Activated CD4-positive, alpha-beta memory T cell treated with anti-CD3 and anti-CD28 coated beads for 36 hours (primary cell): Measurements from ENCODE around the gene CNIH3. TPM values are rescaled to one million over a fixed set of nuclear protein-coding genes. Genes with fewer than 3 reads are reported as not detected.
"Not testable (repeated sequence)": the region's sequence is repeated elsewhere in the genome, so short reads cannot be mapped to it uniquely, and the experiment has no call there.

Source experiments
- CTCF ChIA-PET: fragments of 350-600 bp; sonication (Branson Sonifier 250); formaldehyde crosslinking; loops from one replicate; lab custom pipeline; 2021; ENCODE audit warnings: antibody characterized with exemption, inconsistent platforms; lab: Charles Lee
- POLR2A ChIA-PET: fragments of 350-600 bp; sonication (Branson Sonifier 250); formaldehyde crosslinking; loops from one replicate; lab custom pipeline; 2021; ENCODE audit warnings: antibody characterized with exemption; lab: Charles Lee
- DNase-seq: peaks from one replicate; pipeline ENCODE4 v3.0.0-alpha.2; 2020
- H3K27ac Mint-ChIP-seq: one replicate; pipeline ENCODE4 v1.8.0; 2021; ENCODE audit warnings: mixed read lengths
- H3K27me3 Mint-ChIP-seq: one replicate; pipeline ENCODE4 v1.8.0; 2021; ENCODE audit warnings: mixed read lengths
- H3K36me3 Mint-ChIP-seq: one replicate; pipeline ENCODE4 v1.8.0; 2021; ENCODE audit warnings: mixed read lengths
- H3K4me1 Mint-ChIP-seq: one replicate; pipeline ENCODE4 v1.8.0; 2021; ENCODE audit warnings: low read depth, mixed read lengths
- H3K4me3 Mint-ChIP-seq: one replicate; pipeline ENCODE4 v1.8.0; 2021; ENCODE audit warnings: mild to moderate bottlenecking, mixed read lengths
- H3K9me3 Mint-ChIP-seq: one replicate; pipeline ENCODE4 v1.8.0; 2021; ENCODE audit warnings: mixed read lengths
- intact Hi-C: fragments of 100-400 bp; cut with micrococcal nuclease; formaldehyde crosslinking; loops from one replicate; pipeline ENCODE4 v1.15.1; 2023
- total RNA-seq, 2 experiments: library from RNA; stranded (reverse); gene quantifications; one replicate each; pipeline ENCODE4 v1.2.3, GENCODE V29; 2021

Gene CNIH3
- total RNA-seq, 2 experiments from 2014 or later, result 0.63 to 1.00 TPM

DNA sequence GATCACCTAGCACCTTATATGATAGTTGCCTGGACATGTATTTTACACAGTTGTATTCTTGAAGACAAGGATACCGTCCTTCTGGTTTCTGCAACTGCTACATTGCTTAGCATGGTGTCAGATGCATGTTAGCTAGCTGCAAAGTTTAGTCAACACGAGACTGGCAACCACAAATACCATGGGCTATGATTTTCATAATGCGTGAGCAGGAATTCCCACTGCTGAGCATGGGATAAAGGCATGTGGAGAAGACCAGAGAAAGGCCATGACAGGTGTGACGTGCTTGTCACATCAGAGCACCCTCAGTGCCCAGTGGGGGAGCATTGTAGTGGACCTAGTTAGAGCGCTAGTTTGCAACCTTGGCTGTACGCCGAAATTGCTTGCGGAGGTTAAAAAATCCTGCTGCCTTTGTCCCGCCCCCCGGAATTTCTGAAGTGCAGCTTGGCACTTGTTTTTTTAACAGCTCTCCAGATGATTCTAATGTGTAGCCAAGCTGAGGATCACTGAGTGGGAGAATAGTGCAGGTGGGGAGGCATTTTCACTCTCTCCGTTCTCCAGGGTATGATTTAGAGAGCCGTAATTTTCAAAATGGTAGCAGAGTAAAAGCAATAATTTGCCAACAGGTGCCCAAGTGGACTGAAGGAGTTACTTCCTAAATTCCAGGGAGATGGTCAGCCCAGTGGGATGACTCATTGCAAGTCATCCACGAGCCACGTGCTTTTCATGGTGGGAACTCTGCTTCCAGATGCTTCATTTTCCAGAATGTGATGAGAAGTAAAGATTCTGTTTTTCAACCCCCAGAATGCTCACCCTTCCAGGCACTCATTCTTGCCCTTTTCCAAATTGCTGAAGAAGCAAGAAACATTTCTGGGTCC, 81.0 kb downstream of the CNIH3 start:
- POLR2A ChIA-PET, result no interaction called here
- Mint-ChIP-seq H3K4me3 (no peak overlapping the region), H3K36me3 (no peaks in the 10 kb centered on the region)

DNA sequence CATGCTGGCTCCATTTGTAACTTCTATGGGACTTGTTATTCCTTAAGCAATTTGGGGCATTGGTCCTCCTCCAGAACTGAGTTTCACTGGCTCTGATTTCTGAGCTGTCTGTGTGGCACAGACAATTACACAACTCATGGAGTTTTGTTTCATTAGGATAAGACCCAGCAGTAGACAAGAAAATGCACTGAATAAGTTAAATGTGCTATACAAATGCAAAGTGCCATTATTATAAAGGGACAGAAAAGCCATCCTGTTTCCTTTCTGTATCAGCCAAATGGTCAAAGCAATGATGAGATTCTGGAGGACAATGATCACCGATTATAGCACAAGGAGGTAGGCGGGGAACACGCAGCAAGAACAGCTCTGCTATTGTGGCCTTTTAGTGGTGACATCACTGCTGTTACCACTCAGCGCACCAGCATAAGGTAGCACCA, 81.9 kb downstream of the CNIH3 start:
- Mint-ChIP-seq H3K36me3 (no peaks in the 10 kb centered on the region), H3K9me3 (no peaks in the 10 kb centered on the region), H3K4me1 (no peaks in the 10 kb centered on the region), H3K4me3 (no peak overlapping the region), H3K27me3 (no peaks in the 10 kb centered on the region), H3K27ac (no peak overlapping the region)
- ChIA-PET POLR2A (no interaction called here), CTCF (no interaction called here)
- DNase-seq, result no peak
- intact Hi-C loops, result no loop called here

More for the DNA sequence above, 81.0 kb downstream of the CNIH3 start:
- CTCF ChIA-PET, result no interaction called here
- no peak overlapping the region for H3K27ac Mint-ChIP-seq
- H3K4me1 Mint-ChIP-seq, result no peaks in the 10 kb centered on the region
- H3K9me3 Mint-ChIP-seq, result no peaks in the 10 kb centered on the region
- intact Hi-C loops, result no loop called here
- no peaks in the 10 kb centered on the region for H3K27me3 Mint-ChIP-seq
- no peak for DNase-seq

DNA sequence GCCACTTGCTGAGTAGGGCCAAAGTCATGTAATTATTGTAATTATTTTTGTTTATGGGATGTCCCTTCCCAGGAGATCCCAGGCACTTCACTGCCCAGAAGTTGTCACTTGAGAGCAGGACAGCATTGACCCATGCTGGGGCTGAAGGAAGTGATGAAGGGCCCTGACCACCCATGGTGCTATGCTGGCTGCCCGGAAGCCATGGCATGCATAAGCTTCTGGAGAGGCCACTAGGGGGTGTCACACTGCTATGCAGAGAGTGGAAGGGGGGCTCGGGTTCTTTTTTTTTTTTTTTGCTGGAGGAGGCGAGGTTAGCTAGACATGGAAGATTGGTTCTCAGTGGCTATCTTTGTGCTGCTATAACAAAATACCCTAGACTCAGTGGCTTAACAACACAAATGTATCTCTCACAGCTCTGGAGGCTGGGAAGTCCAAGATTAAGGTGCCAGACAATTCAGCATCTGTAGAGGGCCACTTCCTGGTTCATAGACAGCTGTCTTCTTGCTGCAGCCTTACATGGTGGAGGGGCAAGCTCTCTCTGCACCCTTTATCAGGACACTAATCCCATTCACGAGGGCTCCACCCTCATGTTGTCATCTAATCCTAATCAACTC, 84.9 kb downstream of the CNIH3 start:
- DNase-seq, result no peak
- no peaks in the 10 kb centered on the region for H3K4me1 Mint-ChIP-seq
- no peak overlapping the region for H3K4me3 Mint-ChIP-seq
- H3K36me3 Mint-ChIP-seq, result no peaks in the 10 kb centered on the region
- no peaks in the 10 kb centered on the region for H3K27me3 Mint-ChIP-seq
- no peaks in the 10 kb centered on the region for H3K9me3 Mint-ChIP-seq
- ChIA-PET POLR2A (no interaction called here), CTCF (interaction anchor here (0.7 to 2.1 kb wide), 7 partner anchors 13 to 222 kb away, joined by 3 to 11 read pairs (median 4); no protein-coding TSS in a partner anchor)
- intact Hi-C loops, result loop anchor here (5.0 to 10.0 kb wide), 2 partner anchors 151 to 186 kb away; no protein-coding TSS in a partner anchor
- no peak overlapping the region for H3K27ac Mint-ChIP-seq

DNA sequence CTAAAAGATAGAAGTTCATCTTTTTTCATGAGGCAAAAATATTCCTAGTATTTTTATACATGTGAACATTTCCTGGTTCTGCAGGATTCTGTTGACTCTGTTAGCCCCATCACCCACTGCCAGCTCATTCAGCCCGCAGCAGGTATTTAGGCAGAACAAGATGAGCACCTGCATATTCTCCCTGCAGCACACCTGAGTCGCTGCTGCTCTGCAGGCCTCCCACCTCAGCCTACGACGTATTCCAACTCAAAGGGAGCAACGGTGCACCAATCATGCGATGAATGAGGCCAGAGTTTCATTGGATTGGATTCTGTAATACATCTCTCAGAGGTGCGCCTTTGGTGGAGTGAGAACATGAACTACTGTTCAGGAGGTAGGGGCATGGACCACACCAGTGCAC, 87.6 kb downstream of the CNIH3 start:
- Mint-ChIP-seq H3K9me3 (no peaks in the 10 kb centered on the region), H3K27me3 (no peaks in the 10 kb centered on the region), H3K27ac (no peak overlapping the region), H3K4me3 (no peak overlapping the region), H3K4me1 (peaks cover 10% of the 10 kb centered on the region), H3K36me3 (no peaks in the 10 kb centered on the region)
- ChIA-PET CTCF (no interaction called here), POLR2A (no interaction called here)
- no peak for DNase-seq
- intact Hi-C loops, result loop anchor here (5.0 to 10.0 kb wide), 2 partner anchors 149 to 189 kb away; no protein-coding TSS in a partner anchor

DNA sequence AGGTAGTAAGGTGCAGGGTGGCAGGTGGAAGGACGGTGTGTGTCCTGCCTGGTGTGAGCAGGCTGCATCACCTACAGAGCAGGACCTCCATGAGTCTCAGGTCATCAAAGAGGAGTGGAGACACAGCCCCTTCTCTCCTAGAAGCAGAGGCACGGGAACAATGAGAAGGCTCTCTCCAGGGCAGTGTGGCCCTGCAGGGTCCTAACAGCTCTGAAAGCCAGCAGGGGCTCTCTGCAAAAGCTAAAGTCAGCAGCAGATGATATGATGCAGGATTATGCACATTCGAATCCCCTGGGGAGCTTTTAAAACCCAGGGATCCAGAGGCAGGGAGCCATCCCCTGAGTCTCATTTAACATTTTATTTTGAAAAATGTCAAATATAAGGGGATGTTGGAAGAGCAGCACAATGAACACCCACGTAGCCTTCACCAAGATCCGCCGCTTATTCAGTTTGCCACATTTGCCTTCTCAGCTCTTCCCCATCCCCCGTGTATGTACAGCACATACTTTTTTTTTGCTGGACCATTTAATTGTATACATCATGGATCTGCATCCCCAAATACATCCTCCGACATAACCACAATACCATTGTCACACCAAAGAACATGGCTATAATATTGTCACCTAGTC, 88.1 kb downstream of the CNIH3 start:
- peaks cover 10% of the 10 kb centered on the region for H3K4me1 Mint-ChIP-seq
- H3K36me3 Mint-ChIP-seq, result no peaks in the 10 kb centered on the region
- intact Hi-C loops, result loop anchor here (5.0 to 10.0 kb wide), 2 partner anchors 148 to 189 kb away; no protein-coding TSS in a partner anchor
- H3K27ac Mint-ChIP-seq, result no peak overlapping the region
- no peak for DNase-seq
- no peaks in the 10 kb centered on the region for H3K27me3 Mint-ChIP-seq
- ChIA-PET POLR2A (no interaction called here), CTCF (no interaction called here)
- no peaks in the 10 kb centered on the region for H3K9me3 Mint-ChIP-seq
- no peak overlapping the region for H3K4me3 Mint-ChIP-seq

DNA sequence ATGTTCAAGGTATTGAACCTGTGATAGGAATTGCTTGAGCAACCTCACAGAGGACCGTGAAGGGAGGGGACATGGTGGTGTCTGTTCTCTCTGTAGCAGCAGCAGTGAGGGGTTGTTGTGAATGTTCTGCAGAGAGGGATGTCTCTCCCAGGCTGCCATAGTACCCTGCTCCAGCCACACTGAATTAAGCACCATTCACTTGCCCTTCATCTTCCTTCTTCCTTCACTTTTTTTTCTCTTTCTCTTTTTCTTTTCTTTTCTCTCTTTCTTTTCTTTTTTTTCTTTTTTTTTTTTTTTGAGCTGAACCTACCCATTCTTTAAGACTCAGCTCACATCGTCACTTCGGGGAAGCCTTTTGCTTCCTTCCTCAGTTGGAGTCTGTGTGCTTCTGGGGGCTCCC, 89.5 kb downstream of the CNIH3 start:
- ChIA-PET POLR2A (no interaction called here), CTCF (no interaction called here)
- no peak overlapping the region for H3K27ac Mint-ChIP-seq
- H3K27me3 Mint-ChIP-seq, result no peaks in the 10 kb centered on the region
- H3K4me3 Mint-ChIP-seq, result no peak overlapping the region
- H3K9me3 Mint-ChIP-seq, result no peaks in the 10 kb centered on the region
- intact Hi-C loops, result loop anchor here (10.0 kb wide), 1 partner anchor 191 kb away; no protein-coding TSS in a partner anchor
- H3K4me1 Mint-ChIP-seq, result peaks cover 10% of the 10 kb centered on the region
- H3K36me3 Mint-ChIP-seq, result no peaks in the 10 kb centered on the region
- DNase-seq, result no peak

DNA sequence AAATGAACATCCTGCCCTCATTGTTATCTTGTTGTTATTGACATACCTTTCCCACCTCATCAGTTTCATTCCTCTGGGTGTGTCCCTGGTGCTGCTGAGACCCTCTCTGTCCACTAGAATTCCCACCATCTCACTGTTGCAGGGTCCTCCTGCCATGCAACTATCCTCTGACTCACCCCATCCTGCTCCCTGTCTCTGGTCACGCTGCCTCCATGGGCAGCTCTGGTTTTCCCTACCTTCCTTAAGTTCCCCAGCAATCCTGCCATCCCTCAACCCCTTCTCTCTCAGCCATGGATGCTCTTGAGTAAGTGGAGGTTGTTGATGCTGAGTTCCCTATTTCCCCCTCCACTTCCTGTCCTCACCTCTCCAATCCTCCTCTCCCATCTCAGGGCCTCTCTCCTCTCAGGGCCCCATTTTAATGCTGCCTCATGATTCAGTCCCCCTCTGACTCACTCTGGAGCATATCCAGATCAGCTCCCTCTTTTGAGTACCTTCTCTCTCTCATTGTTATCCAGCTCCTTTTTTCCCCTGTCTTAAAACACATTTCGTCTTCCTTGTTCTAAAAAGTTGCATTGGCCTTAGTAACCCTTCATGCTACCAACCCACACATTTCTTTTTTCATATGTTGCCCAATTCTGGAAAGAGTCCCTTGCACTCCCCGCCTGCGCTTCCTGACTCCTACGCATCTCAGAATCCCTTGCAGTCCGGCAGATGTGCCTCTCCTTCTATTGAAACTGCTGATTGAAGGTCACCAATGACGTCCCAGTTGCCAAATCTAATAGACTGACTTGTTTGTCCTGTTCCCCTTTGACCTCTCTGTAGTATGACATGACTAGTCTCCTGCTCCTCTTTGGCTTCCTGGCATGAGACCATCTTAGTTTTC, 92.0 kb downstream of the CNIH3 start:
- CTCF ChIA-PET, result no interaction called here
- no peaks in the 10 kb centered on the region for H3K9me3 Mint-ChIP-seq
- peak; percentile 35 for DNase-seq
- no peaks in the 10 kb centered on the region for H3K36me3 Mint-ChIP-seq
- POLR2A ChIA-PET, result no interaction called here
- peaks cover 10% of the 10 kb centered on the region for H3K4me1 Mint-ChIP-seq
- peak overlapping the region; percentile 6 for H3K27ac Mint-ChIP-seq
- H3K27me3 Mint-ChIP-seq, result no peaks in the 10 kb centered on the region
- intact Hi-C loops, result loop anchor here (10.0 kb wide), 1 partner anchor 193 kb away; no protein-coding TSS in a partner anchor
- no peak overlapping the region for H3K4me3 Mint-ChIP-seq

DNA sequence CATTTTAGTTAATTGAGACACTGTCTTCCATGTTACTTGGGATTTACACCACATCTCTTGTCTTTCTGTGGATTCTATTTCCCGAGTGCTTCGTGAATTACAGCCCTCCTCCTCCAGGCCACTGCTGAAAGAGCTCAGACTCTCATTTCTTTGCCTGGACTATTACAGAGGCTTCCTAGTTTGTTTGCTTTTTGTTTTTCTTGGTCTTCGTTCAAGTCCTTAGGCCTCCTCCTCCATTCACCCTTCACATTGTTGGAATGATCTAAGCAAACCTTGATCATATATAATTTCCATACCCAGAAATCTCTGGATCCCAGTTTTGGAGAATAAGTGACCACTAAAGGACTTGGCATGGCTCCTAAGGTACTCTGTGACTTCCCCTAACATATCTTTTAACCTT, 94.1 kb downstream of the CNIH3 start:
- POLR2A ChIA-PET, result no interaction called here
- Mint-ChIP-seq H3K9me3 (no peaks in the 10 kb centered on the region), H3K36me3 (no peaks in the 10 kb centered on the region), H3K27me3 (no peaks in the 10 kb centered on the region), H3K4me3 (no peak overlapping the region), H3K27ac (no peak overlapping the region), H3K4me1 (peaks cover 10% of the 10 kb centered on the region)
- intact Hi-C loops, result no loop called here
- DNase-seq, result no peak
- CTCF ChIA-PET, result no interaction called here

DNA sequence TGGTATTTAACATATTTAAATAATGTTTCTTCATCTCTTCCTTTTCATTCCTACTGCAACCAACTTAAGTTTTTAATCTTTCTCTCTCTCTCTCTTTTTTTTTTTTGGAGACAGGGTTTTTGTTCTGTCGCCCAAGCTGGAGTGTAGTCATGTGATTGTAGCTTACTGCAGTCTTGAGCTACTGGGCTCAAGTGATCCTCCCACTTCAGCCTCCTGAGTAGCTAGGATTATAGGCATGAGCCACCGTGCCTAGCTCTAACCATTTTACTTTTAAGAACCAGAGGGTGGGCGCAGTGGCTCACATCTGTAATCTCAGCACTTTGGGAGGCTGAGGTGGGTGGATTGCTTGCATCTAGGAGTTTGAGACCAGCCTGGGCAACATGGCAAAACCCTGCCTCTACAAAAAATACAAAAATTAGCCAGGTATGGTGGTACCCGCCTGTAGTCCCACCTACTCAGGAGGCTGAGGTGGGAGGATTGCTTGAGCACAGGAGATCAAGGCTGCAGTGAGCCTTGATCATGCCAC, 95.2 kb downstream of the CNIH3 start:
- H3K9me3 Mint-ChIP-seq, H3K27me3 Mint-ChIP-seq, intact Hi-C loops, H3K36me3 Mint-ChIP-seq, H3K27ac Mint-ChIP-seq, POLR2A ChIA-PET, CTCF ChIA-PET, H3K4me3 Mint-ChIP-seq, DNase-seq: not testable (repeated sequence)
- H3K4me1 Mint-ChIP-seq, result peaks cover 10% of the 10 kb centered on the region

DNA sequence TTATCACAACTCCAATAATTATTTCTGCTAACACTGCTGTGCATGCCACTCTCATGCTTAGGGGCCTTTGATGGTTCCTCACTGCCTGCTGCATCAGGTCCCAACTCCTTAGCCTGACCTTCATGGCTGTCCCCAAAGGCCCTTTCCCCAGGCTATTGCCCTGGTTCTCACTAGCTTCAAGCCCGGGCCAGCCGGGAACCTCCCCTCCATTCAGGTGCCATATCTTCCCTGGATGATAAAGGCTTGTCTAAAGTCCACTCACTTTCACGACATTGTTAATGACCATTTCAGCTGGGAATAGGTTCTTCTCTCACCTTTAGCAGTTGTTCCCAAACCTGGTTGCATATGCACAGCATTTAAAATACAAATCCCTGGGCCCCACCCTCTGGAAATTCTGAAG, 95.8 kb downstream of the CNIH3 start:
- ChIA-PET POLR2A (no interaction called here), CTCF (no interaction called here)
- intact Hi-C loops, result no loop called here
- Mint-ChIP-seq H3K36me3 (no peaks in the 10 kb centered on the region), H3K9me3 (no peaks in the 10 kb centered on the region), H3K27me3 (no peaks in the 10 kb centered on the region), H3K4me3 (no peak overlapping the region), H3K4me1 (peaks cover 10% of the 10 kb centered on the region), H3K27ac (no peak overlapping the region)
- DNase-seq, result no peak

DNA sequence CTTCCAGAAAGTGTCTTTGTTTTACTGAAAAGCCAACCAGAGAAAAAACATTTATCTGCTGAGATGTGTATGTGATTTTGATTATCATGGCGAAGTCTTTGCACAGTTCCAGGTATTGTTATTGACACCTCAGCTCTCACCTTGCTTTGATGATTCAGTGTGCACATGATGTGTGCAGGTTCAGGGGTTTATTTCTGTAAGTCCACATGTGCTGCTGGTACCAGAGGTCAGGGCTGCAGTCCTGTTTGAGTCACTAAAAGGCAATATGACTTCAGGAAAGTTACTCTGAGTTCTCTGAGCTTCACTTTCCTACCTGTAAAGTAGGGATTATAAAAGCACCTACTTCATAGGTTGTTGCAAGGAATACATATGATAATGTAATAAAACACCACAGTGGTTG, 97.1 kb downstream of the CNIH3 start:
- no peaks in the 10 kb centered on the region for H3K36me3 Mint-ChIP-seq
- H3K9me3 Mint-ChIP-seq, result no peaks in the 10 kb centered on the region
- POLR2A ChIA-PET, result no interaction called here
- no peaks in the 10 kb centered on the region for H3K27me3 Mint-ChIP-seq
- DNase-seq, result no peak
- no peak overlapping the region for H3K4me3 Mint-ChIP-seq
- intact Hi-C loops, result no loop called here
- no peak overlapping the region for H3K27ac Mint-ChIP-seq
- CTCF ChIA-PET, result no interaction called here
- H3K4me1 Mint-ChIP-seq, result peaks cover 5% of the 10 kb centered on the region
